ENCODE results near the gene CHRDL2. TPM values are rescaled to one million over a fixed set of nuclear protein-coding genes. Genes with fewer than 3 reads are reported as not detected.
"Not testable (repeated sequence)": the region's sequence is repeated elsewhere in the genome, so short reads cannot be mapped to it uniquely, and the experiment has no call there.

The CHRDL2 gene
- total and polyA plus RNA-seq, 4 donors = 0.23 to 14.5 (median 4.1) TPM; not detected in 1

DNA sequence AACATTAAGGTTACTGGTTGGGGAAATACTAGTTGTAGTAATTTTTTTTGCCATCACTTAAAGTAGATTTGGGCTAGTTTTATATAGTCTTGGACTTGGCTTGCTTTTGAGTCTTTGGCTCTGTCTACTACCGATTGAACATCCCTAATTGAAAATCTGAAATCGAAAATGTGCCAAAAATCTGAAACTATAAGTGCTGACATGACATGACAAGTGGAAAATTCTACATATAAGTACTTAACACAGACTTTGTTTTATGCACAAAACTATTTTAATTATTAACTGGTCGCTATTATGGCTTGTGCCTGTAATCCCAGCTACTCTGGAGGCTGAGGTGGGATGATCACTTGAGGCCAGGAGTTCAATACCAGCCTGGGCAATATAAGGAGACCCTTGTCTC, 39.9 kb upstream of the CHRDL2 start:
- intact Hi-C loops (cut with DNase I) = no loop called here
- WGBS, 2 donors = 94 to 95% methylated on average over 3 of the region's 3 CpGs
- H3K27ac ChIP-seq (ENCODE audit: low read depth in 1 of 2, low read length in 2 of 2) = no peak overlapping the region
- ATAC-seq (ENCODE audit: low FRiP score) (no peak), DNase-seq (no peak)
- no peaks in the 10 kb centered on the region for H3K36me3 ChIP-seq (ENCODE audit: control insufficient read depth in 1 of 2, insufficient read depth in 2 of 2, low read length in 1 of 2)
- H3K4me3 ChIP-seq (ENCODE audit: low read length in 2 of 2) = no peak overlapping the region
- peaks cover 0 to 5% of the 10 kb centered on the region in 2 donors for H3K4me1 ChIP-seq (ENCODE audit: control insufficient read depth in 1 of 2, insufficient read depth in 2 of 2, low read length in 2 of 2)
- no peaks in the 10 kb centered on the region for H3K9me3 ChIP-seq (ENCODE audit: control insufficient read depth, low read length)
- H3K27me3 ChIP-seq (ENCODE audit: control insufficient read depth in 1 of 2, insufficient read depth in 2 of 2, low read length in 1 of 2) = no peaks in the 10 kb centered on the region

DNA sequence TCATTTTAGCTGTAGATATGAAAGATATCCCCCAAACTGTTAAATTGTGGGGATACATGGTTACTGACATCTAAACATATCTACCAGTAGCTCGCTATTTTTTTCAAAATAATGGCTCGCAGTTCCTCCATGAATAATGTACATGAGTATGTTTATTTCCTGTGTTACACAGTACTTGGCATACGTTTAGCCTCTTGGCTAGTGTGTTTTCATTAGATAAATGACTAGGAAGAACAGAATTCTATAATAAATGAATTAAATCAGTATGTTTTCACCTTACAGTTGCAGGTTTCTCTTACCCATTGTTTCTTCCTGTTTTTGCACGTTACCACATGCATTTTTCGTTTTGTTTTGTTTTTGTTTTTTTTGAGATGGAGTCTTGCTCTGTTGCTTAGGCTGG, 39.2 kb upstream of the CHRDL2 start:
- no peak for DNase-seq
- no peak overlapping the region for H3K4me3 ChIP-seq (ENCODE audit: low read length in 2 of 2)
- no peak overlapping the region for H3K27ac ChIP-seq (ENCODE audit: low read depth in 1 of 2, low read length in 2 of 2)
- ATAC-seq (ENCODE audit: low FRiP score) = no peak
- H3K27me3 ChIP-seq (ENCODE audit: control insufficient read depth in 1 of 2, insufficient read depth in 2 of 2, low read length in 1 of 2) = no peaks in the 10 kb centered on the region
- no peaks in the 10 kb centered on the region for H3K9me3 ChIP-seq (ENCODE audit: control insufficient read depth, low read length)
- H3K36me3 ChIP-seq (ENCODE audit: control insufficient read depth in 1 of 2, insufficient read depth in 2 of 2, low read length in 1 of 2) = no peaks in the 10 kb centered on the region
- WGBS, 2 donors = 34 to 35% methylated on average over 5 of the region's 5 CpGs
- peaks cover 0 to 5% of the 10 kb centered on the region in 2 donors for H3K4me1 ChIP-seq (ENCODE audit: control insufficient read depth in 1 of 2, insufficient read depth in 2 of 2, low read length in 2 of 2)
- intact Hi-C loops (cut with DNase I) = no loop called here

DNA sequence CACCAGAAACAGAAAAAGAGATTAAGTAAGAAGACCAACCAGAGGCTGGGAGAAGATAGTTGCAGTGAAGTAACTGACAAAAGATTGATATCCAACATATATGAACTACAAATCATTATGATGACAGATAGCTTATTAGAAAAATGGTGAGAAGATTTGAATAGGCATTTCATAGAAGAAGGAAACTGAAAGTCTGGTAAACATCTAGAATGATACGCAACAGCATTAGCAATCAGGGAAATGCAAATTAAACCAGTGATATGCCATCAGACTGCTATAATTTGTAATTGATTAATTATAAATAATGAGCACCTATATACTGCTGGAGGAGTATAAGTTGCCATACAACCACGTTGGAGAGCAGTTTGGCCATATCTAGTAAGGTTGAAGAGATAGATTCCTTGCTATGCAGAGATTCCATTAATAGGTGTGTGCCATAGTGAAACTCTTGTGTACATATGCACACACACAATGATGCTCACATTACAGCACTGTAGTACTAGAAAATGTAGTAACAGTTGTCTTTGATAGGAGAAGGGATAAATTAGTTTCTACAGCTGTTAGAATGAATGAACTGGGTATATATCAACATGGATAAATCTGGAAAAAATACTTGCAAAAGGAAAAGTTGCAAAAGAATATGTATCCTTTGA, 38.0 kb upstream of the CHRDL2 start:
- no peak for ATAC-seq (ENCODE audit: low FRiP score)

DNA sequence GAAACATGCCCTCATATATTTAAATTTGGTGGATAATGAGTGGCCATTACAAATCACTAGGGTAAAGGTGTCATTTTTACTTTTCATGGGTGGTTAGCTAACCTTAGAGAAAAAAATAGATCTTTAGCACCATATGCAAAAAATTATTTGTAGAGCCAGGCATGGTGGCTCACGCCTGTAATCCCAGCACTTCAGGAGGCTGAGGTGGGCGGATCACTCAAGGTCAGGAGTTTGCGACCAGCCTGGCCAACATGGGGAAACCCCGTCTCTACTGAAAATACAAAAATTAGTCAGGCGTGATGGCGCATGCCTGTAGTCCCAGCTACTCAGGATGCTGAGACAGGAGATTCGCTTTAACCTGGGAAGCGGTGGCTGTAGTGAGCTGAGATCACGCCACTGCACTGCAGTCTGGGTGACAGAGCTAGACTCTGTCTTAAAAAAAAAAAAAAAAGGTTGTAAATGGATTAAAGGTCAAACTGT, 37.0 kb upstream of the CHRDL2 start:
- H3K27me3 ChIP-seq (ENCODE audit: control insufficient read depth in 1 of 2, insufficient read depth in 2 of 2, low read length in 1 of 2); ATAC-seq (ENCODE audit: low FRiP score); H3K4me3 ChIP-seq (ENCODE audit: low read length in 2 of 2); H3K9me3 ChIP-seq (ENCODE audit: control insufficient read depth, low read length); intact Hi-C loops (cut with DNase I); H3K36me3 ChIP-seq (ENCODE audit: control insufficient read depth in 1 of 2, insufficient read depth in 2 of 2, low read length in 1 of 2); H3K27ac ChIP-seq (ENCODE audit: low read depth in 1 of 2, low read length in 2 of 2); H3K4me1 ChIP-seq (ENCODE audit: control insufficient read depth in 1 of 2, insufficient read depth in 2 of 2, low read length in 2 of 2); DNase-seq: not testable (repeated sequence)
- WGBS, 2 donors = 96 to 98% methylated on average over 9 of the region's 9 CpGs

More for the DNA sequence above, 38.0 kb upstream of the CHRDL2 start:
- intact Hi-C loops (cut with DNase I) = no loop called here
- H3K4me1 ChIP-seq (ENCODE audit: control insufficient read depth in 1 of 2, insufficient read depth in 2 of 2, low read length in 2 of 2) = peaks cover 0 to 2% of the 10 kb centered on the region in 2 donors
- H3K4me3 ChIP-seq (ENCODE audit: low read length in 2 of 2) = no peak overlapping the region
- no peaks in the 10 kb centered on the region for H3K36me3 ChIP-seq (ENCODE audit: control insufficient read depth in 1 of 2, insufficient read depth in 2 of 2, low read length in 1 of 2)
- DNase-seq = no peak
- no peak overlapping the region for H3K27ac ChIP-seq (ENCODE audit: low read depth in 1 of 2, low read length in 2 of 2)
- H3K9me3 ChIP-seq (ENCODE audit: control insufficient read depth, low read length) = no peaks in the 10 kb centered on the region
- WGBS, 2 donors = 81 to 82% methylated on average over 2 of the region's 2 CpGs
- no peaks in the 10 kb centered on the region for H3K27me3 ChIP-seq (ENCODE audit: control insufficient read depth in 1 of 2, insufficient read depth in 2 of 2, low read length in 1 of 2)

DNA sequence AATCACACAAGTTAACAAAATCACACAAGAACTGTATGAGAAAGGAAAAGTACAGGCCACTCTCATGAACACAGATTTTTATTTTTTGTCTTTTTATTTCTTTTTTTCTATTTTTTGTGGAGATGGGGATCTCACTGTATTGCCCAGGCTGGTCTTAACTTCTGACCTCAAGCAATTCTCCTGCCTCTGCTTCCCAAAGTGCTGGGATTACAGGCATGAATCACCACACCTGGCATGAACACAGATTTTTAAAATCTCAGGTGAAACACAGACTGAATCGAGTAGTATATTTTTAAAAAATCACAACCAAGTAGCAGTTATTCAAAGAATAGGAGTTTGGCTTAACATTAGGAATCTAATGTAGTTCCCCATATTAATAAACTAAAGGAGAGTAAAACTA, 35.7 kb upstream of the CHRDL2 start:
- Histone ChIP-seq H3K36me3 (ENCODE audit: control insufficient read depth in 1 of 2, insufficient read depth in 2 of 2, low read length in 1 of 2) (no peaks in the 10 kb centered on the region), H3K27ac (ENCODE audit: low read depth in 1 of 2, low read length in 2 of 2) (no peak overlapping the region), H3K9me3 (ENCODE audit: control insufficient read depth, low read length) (no peaks in the 10 kb centered on the region), H3K4me3 (ENCODE audit: low read length in 2 of 2) (no peak overlapping the region), H3K4me1 (ENCODE audit: control insufficient read depth in 1 of 2, insufficient read depth in 2 of 2, low read length in 2 of 2) (peaks cover 0 to 2% of the 10 kb centered on the region in 2 donors), H3K27me3 (ENCODE audit: control insufficient read depth in 1 of 2, insufficient read depth in 2 of 2, low read length in 1 of 2) (no peaks in the 10 kb centered on the region)
- intact Hi-C loops (cut with DNase I) = no loop called here
- 92 to 93% methylated on average over 1 of the region's 1 CpG for WGBS, 2 donors
- DNase-seq = no peak
- no peak for ATAC-seq (ENCODE audit: low FRiP score)

DNA sequence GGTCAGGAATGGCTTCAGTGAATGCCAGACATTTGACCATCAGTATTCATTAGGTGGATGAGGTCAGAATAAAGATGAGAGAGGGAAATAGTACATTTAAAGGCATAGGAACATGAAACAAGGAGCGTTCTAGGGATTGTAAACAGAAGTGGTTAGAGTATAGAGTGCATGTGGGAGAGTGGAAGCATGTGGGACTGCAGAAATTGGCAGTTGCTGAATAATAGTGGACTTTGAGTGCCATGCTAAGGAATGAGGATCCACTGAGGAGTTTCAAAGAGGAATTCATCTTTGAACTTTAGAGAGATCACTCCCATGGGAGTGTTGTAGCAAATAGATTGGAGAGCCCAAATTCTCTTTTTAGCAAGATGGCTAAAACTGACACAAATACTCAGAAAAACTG, 25.3 kb upstream of the CHRDL2 start:
- no peak for DNase-seq
- intact Hi-C loops (cut with DNase I) = no loop called here
- Histone ChIP-seq H3K4me1 (ENCODE audit: control insufficient read depth in 1 of 2, insufficient read depth in 2 of 2, low read length in 2 of 2) (peaks cover 0 to 1% of the 10 kb centered on the region in 2 donors), H3K36me3 (ENCODE audit: control insufficient read depth in 1 of 2, insufficient read depth in 2 of 2, low read length in 1 of 2) (no peaks in the 10 kb centered on the region), H3K9me3 (ENCODE audit: control insufficient read depth, low read length) (no peaks in the 10 kb centered on the region), H3K4me3 (ENCODE audit: low read length in 2 of 2) (no peak overlapping the region), H3K27ac (ENCODE audit: low read depth in 1 of 2, low read length in 2 of 2) (no peak overlapping the region), H3K27me3 (ENCODE audit: control insufficient read depth in 1 of 2, insufficient read depth in 2 of 2, low read length in 1 of 2) (no peaks in the 10 kb centered on the region)
- no peak for ATAC-seq (ENCODE audit: low FRiP score)
- 89 to 91% methylated on average over 1 of the region's 1 CpG for WGBS, 2 donors

DNA sequence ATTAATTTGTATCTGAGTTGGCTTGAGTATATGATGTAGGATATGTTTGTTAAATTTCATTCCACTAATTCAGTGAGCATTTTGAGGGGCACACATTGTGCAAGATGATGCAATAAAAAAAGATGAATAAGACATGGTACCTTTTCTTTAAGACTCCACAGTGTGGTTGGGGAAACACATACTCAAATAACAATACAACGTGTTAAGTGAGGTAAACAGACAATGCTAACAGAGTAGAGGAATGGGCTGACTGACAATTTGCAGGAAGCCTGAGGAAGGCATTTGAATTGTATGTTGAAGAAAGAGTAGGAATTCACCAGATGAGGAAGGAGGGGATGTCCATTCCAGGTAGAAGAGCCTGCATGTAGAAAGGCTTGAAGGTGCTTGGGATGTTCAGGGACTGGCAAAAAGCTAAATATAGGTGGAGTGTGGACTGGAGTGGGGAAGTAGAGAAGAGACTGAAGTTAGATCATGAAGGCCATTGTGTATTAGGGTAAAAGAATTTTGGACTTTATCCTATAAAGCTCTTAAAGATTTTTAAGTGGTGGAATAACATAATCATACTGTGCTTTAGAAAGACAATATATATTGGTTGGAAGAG, 24.3 kb upstream of the CHRDL2 start:
- H3K36me3 ChIP-seq (ENCODE audit: control insufficient read depth in 1 of 2, insufficient read depth in 2 of 2, low read length in 1 of 2) = no peaks in the 10 kb centered on the region
- intact Hi-C loops (cut with DNase I) = no loop called here
- ATAC-seq (ENCODE audit: low FRiP score) (no peak), DNase-seq (no peak)
- no peak overlapping the region for H3K27ac ChIP-seq (ENCODE audit: low read depth in 1 of 2, low read length in 2 of 2)
- no peaks in the 10 kb centered on the region for H3K9me3 ChIP-seq (ENCODE audit: control insufficient read depth, low read length)
- no peaks in the 10 kb centered on the region for H3K27me3 ChIP-seq (ENCODE audit: control insufficient read depth in 1 of 2, insufficient read depth in 2 of 2, low read length in 1 of 2)
- H3K4me1 ChIP-seq (ENCODE audit: control insufficient read depth in 1 of 2, insufficient read depth in 2 of 2, low read length in 2 of 2) = peaks cover 0 to 1% of the 10 kb centered on the region in 2 donors
- 48 to 73% methylated on average over 1 of the region's 1 CpG for WGBS, 2 donors
- no peak overlapping the region for H3K4me3 ChIP-seq (ENCODE audit: low read length in 2 of 2)

DNA sequence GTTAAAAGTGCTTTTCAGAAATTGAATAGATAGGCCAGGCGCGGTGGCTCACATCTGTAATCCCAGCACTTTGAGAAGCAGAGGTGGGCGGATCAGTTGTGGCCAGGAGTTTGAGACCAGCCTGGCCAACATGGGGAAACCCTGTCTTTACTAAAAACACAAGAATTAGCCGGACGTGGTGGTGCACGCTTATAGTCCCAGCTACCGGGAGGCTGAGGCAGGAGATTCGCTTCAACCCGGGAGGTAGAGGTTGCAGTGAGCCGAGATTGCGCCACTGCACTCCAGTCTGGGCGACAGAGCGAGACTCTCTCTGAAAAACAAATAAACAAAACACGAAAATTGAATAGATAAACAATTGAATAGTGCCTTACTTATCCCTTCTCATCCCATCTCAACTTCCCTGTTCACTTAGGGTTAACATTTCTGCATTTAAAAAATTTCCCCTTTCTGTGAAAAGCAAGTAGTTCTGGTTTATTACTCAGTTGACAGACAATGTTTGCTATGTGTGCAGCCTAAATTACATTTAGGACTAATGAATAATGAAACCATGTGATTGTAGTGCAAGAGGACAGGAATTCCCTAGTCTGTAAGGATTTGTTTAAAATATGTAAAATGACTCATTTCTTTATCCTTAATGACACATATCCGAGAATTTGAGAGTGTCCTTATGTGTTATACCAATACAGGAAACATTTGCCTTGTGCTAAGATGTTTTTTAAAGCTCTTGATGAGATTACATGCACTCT, 23.5 kb upstream of the CHRDL2 start:
- Histone ChIP-seq H3K36me3 (ENCODE audit: control insufficient read depth in 1 of 2, insufficient read depth in 2 of 2, low read length in 1 of 2) (no peaks in the 10 kb centered on the region), H3K9me3 (ENCODE audit: control insufficient read depth, low read length) (no peaks in the 10 kb centered on the region), H3K27ac (ENCODE audit: low read depth in 1 of 2, low read length in 2 of 2) (no peak overlapping the region), H3K27me3 (ENCODE audit: control insufficient read depth in 1 of 2, insufficient read depth in 2 of 2, low read length in 1 of 2) (no peaks in the 10 kb centered on the region), H3K4me3 (ENCODE audit: low read length in 2 of 2) (no peak overlapping the region), H3K4me1 (ENCODE audit: control insufficient read depth in 1 of 2, insufficient read depth in 2 of 2, low read length in 2 of 2) (peaks cover 0 to 1% of the 10 kb centered on the region in 2 donors)
- DNase-seq (no peak), ATAC-seq (ENCODE audit: low FRiP score) (no peak)
- intact Hi-C loops (cut with DNase I) = no loop called here
- WGBS, 2 donors = 73 to 75% methylated on average over 15 of the region's 15 CpGs
